Cardiac fibroblast (primary cell): Measurements from ENCODE around the gene ULK3.
A peak's percentile ranks its signal among the peaks of the same experiment; 100 is the strongest.

ENCODE experiments used
- DNase-seq, 2 donors: peaks; one replicate each; pipeline versions ENCODE4 v3.0.0 to v3.0.0-alpha.2; 2010; ENCODE audit warnings: low read depth in 2 of 2
- H3K4me3 ChIP-seq, 2 donors: replicated peaks in 1 of 2; 1 replicate in 1 of 2; 2 replicates in 1 of 2; pipeline ENCODE4 v1.5.1; 2011; ENCODE audit warnings: low read depth in 2 of 2, low read length in 2 of 2, mild to moderate bottlenecking in 2 of 2, moderate library complexity in 1 of 2
- CTCF ChIP-seq: IDR thresholded peaks from one replicate; pipeline ENCODE4 v1.5.1; 2011; ENCODE audit warnings: low read depth, mild to moderate bottlenecking, low read length, inconsistent platforms

ULK3 gene

GRCh38 chr15:74791007-74791406 lies 51.9 kb downstream of the ULK3 start:
- no peak overlapping the region for H3K4me3 ChIP-seq
- no peak for DNase-seq
- TF ChIP-seq CTCF = no peak

- TF ChIP-seq CTCF = no peak
- peak; percentile 79 to 87 for DNase-seq
- no peak overlapping the region for H3K4me3 ChIP-seq
Measured at GRCh38 chr15:74790080-74790916, 52.7 kb downstream of the ULK3 start.

GRCh38 chr15:74789741-74790079 lies 53.2 kb downstream of the ULK3 start:
- DNase-seq = no peak
- H3K4me3 ChIP-seq = no peak overlapping the region
- TF ChIP-seq CTCF = no peak

- H3K4me3 ChIP-seq = no peak overlapping the region
- no peak for DNase-seq
- no peak for TF ChIP-seq CTCF
Measured at GRCh38 chr15:74789171-74789631, 53.8 kb downstream of the ULK3 start.

- no peak for TF ChIP-seq CTCF
- H3K4me3 ChIP-seq = no peak overlapping the region
- DNase-seq = no peak
Measured at GRCh38 chr15:74788683-74789151, 54.2 kb downstream of the ULK3 start.

- no peak overlapping the region for H3K4me3 ChIP-seq
- TF ChIP-seq CTCF = no peak
- no peak for DNase-seq
Measured at GRCh38 chr15:74788042-74788682, 54.8 kb downstream of the ULK3 start.
